ENCODE measurements around the gene MTURN.

MTURN gene

GRCh38 chr7:30149640-30150272 lies 15.0 kb downstream of the MTURN start:
- DNase-seq (ENCODE audit: extremely low read depth, low read depth): no peak
- no peak for TF ChIP-seq CTCF (IDR thresholded peaks at IDR 0.05; ENCODE audit: low read depth, low read length)

- DNase-seq (ENCODE audit: extremely low read depth, low read depth): no peak
- TF ChIP-seq CTCF (IDR thresholded peaks at IDR 0.05; ENCODE audit: low read depth, low read length): no peak
These were observed 15.9 kb downstream of the MTURN start for GRCh38 chr7:30150711-30151110.

GRCh38 chr7:30154111-30154587 lies 19.4 kb downstream of the MTURN start:
- TF ChIP-seq CTCF (IDR thresholded peaks at IDR 0.05; ENCODE audit: low read depth, low read length): no peak
- DNase-seq (ENCODE audit: extremely low read depth, low read depth): no peak

- TF ChIP-seq CTCF (IDR thresholded peaks at IDR 0.05; ENCODE audit: low read depth, low read length): no peak
- no peak for DNase-seq (ENCODE audit: extremely low read depth, low read depth)
These were observed 20.7 kb downstream of the MTURN start for GRCh38 chr7:30155481-30155880.

GRCh38 chr7:30157204-30157603 lies 22.4 kb downstream of the MTURN start:
- TF ChIP-seq CTCF (IDR thresholded peaks at IDR 0.05; ENCODE audit: low read depth, low read length): no peak
- no peak for DNase-seq (ENCODE audit: extremely low read depth, low read depth)

- DNase-seq (ENCODE audit: extremely low read depth, low read depth): no peak
These were observed 24.4 kb downstream of the MTURN start for GRCh38 chr7:30159163-30159562.

More at GRCh38 chr7:30159163-30159562, 24.4 kb downstream of the MTURN start:
- no peak for TF ChIP-seq CTCF (IDR thresholded peaks at IDR 0.05; ENCODE audit: low read depth, low read length)
